GM13976 (cell line): Measurements from ENCODE around the gene LRRK2.

Experiments
- DNase-seq: peaks from one replicate; pipeline ENCODE4 v3.0.0; 2012; ENCODE audit warnings: low spot score
- in situ Hi-C: fragments of 300-500 bp; cut with MboI; formaldehyde crosslinking; loops from one replicate; pipeline ENCODE4 v1.12.0; 2022; ENCODE audit warnings: low sequenced_read_pairs, mixed read lengths, inconsistent platforms; ENCODE audit not compliant: unreplicated experiment
- TF ChIP-seq, protein P1 (sequence below): IDR thresholded peaks from 2 replicates; pipeline ENCODE4 v1.5.1; 2012; ENCODE audit warnings: borderline replicate concordance, mild to moderate bottlenecking; ENCODE audit not compliant: insufficient read depth; ENCODE audit errors: extremely low read depth, missing control alignments, control extremely low read depth

Gene LRRK2

DNA sequence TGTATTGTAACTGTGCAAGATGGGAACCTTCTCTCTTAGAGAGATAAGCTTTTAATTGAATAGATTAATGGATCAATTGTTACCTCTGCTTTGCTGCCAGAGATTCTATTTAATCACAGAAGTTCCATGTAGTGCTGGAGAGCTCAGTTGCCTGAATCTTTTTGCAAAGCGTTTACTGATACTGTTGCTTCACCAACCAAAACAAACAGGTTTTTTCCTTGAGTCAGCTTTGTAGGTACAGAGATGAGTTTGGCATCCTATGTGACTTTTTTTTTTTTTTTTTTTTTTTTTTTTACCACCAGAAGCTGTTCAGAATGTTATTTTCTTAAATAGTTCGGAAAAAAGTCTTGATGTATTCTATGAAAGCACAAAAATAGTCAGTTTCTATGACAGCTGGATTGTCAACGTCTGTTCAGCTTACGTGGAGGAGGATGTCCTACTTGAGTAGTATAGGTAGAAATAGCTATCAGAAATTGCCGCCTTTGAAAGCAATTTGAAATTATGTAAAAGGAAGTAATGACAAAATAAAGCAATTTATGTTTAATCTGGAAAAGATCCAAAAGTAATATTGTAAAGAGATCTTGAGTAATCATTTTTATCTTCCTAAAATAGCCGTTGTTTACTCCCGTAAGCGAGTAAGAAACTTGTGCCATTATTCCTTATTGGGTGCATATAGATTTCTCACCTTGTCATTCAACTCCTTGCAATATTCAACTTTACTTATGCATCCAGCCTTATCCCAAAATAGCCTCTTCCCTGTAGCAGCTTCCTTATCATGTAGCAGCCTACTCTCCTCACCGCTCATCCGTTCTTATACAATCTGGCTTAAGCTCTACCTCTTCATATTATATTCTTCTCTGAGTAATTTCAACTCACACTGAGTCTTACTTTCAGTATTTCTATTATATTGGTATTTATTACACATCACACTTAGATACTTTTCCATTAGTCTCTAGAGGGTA is 5.2 kb downstream of the LRRK2 start:
- DNase-seq, result no peak
- in situ Hi-C loops, result no loop called here
- TF ChIP-seq, protein P1, sequence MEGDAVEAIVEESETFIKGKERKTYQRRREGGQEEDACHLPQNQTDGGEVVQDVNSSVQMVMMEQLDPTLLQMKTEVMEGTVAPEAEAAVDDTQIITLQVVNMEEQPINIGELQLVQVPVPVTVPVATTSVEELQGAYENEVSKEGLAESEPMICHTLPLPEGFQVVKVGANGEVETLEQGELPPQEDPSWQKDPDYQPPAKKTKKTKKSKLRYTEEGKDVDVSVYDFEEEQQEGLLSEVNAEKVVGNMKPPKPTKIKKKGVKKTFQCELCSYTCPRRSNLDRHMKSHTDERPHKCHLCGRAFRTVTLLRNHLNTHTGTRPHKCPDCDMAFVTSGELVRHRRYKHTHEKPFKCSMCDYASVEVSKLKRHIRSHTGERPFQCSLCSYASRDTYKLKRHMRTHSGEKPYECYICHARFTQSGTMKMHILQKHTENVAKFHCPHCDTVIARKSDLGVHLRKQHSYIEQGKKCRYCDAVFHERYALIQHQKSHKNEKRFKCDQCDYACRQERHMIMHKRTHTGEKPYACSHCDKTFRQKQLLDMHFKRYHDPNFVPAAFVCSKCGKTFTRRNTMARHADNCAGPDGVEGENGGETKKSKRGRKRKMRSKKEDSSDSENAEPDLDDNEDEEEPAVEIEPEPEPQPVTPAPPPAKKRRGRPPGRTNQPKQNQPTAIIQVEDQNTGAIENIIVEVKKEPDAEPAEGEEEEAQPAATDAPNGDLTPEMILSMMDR, result no peak

DNA sequence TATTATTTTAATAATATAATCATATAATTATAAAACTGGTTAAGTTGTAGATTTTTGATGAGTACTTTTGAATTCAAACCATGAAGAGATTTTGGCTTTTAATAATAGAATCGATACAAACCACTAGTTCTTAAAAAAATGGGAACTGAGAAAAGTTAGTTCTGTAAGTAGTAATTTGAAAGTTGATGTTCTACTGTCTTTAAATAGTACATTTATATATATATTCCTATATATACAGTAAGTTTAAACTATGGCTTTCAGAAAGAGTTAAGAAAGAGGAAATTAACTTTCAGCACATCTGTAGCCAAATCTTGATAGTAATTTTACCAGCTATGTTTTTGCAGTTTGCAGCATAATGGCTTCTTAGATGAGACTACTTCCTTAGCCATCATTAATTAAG is 7.8 kb downstream of the LRRK2 start:
- no peak for DNase-seq
- in situ Hi-C loops, result no loop called here

DNA sequence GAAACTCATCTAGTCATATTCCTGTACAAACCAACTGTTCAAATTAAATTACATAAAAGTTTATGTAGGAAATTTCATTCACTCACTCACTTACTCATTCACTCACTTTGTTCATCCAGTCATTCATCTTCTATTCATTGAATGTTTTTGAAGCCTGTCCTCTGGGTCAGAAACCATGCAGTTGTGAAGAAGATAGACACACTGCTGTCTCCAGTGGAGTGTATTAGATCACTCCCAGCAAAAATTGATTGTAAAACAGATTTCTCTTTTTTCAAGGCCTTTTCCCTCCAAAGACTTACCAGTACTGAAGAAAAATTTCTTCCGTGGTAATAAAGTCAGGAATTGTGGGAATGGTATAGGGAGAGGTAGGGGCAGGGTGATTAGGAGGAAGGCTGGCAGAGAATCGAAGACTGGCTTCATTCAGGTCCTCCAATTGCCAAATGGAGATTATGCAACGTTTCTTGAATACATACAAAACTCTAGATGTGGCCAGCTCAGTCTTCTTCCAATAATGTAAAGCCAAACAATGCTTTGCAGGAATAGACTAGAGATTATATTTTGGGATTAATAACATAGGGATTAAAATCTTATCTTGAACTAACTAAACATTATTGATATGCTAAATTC is 9.1 kb downstream of the LRRK2 start:
- in situ Hi-C loops, result no loop called here
- TF ChIP-seq, protein P1, result no peak
- no peak for DNase-seq

More for the DNA sequence above, 7.8 kb downstream of the LRRK2 start:
- TF ChIP-seq, protein P1, result no peak

DNA sequence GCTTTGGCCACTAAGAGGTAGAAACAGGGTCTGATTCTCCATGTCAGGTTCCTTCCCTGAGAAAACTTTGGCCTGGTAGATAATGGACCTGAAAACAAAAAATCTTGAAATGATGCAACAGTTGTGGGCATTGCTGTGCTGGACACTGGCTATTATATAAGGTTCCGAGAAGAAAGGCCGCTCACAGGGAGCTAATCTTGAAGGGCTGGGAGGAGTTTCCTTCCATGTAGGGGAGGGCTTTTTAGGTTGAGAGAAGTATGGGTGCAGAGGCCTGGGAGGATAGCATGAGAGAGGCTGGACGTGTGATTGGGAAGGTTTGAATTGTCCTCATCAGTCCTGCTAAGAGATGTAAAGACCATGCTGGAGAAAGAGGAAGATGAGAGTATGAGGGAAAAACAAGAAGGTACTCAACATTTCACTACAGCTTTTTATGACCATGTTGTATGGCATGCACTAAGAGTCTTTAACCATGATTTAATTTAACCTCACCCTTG is 11.6 kb downstream of the LRRK2 start:
- in situ Hi-C loops, result no loop called here
- TF ChIP-seq, protein P1, result no peak
- no peak for DNase-seq

DNA sequence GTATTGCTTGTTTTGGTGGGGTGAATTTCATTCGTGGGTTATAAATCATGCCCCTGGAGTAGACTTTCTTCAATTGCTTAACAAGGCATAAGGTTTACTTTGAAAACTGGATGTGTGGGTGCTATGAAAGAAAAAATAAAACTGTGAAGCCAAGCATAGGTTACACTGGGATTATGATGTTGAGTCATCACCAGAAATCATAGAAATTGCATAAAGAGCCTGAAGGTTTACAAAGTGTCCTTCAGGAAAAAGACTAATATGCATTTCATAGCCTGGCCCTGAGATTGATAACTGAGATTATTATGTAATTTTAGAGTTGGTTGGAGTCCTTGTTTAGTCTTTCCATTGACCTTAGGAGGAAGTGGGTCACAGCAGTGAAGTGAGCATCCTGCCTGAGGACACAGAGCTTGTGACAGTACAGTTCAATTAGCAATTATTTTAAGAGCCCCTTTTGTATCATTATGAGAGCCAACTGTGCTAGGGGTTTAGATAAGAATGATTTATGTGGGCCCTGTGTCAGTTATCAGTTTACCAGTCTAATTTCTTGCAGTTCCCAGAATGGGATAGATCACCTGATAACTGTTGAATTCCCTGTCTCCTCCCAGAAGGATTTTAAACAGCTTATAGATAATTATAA is 13.6 kb downstream of the LRRK2 start:
- no peak for DNase-seq
- in situ Hi-C loops, result no loop called here
- TF ChIP-seq, protein P1, result no peak

DNA sequence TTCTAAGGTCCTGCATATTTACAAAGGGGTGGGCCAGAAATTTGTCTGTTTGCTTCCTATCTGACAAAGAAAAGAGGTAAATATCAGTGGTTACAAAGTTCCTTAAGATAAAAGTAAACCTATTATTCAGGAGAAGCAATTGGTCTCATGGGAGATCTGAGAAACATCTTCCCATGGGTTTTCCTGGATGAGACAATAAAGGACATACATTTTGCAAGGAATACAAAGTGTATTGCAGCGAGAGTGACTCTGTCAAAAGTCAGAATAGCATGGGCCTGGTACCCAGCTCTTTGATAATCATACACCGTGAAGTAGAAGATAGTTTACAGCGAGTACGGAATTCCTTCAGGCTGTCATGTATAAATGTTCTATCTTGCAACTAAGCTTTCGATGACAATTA is 14.2 kb downstream of the LRRK2 start:
- in situ Hi-C loops, result no loop called here
- TF ChIP-seq, protein P1, result no peak
- no peak for DNase-seq
